C4-2B (cell line): ENCODE results near the gene MCOLN1.

ENCODE experiments used
- ZFX ChIP-seq: fragments of 450-650 bp; IDR thresholded peaks from 2 replicates; pipeline ENCODE4 v1.6.1; 2017
- TF ChIP-seq, protein P1 (sequence below): fragments of 450-650 bp; conservative IDR thresholded peaks from 2 replicates; pipeline ENCODE4 v1.5.1; 2017; ENCODE audit warnings: mild to moderate bottlenecking

DNA sequence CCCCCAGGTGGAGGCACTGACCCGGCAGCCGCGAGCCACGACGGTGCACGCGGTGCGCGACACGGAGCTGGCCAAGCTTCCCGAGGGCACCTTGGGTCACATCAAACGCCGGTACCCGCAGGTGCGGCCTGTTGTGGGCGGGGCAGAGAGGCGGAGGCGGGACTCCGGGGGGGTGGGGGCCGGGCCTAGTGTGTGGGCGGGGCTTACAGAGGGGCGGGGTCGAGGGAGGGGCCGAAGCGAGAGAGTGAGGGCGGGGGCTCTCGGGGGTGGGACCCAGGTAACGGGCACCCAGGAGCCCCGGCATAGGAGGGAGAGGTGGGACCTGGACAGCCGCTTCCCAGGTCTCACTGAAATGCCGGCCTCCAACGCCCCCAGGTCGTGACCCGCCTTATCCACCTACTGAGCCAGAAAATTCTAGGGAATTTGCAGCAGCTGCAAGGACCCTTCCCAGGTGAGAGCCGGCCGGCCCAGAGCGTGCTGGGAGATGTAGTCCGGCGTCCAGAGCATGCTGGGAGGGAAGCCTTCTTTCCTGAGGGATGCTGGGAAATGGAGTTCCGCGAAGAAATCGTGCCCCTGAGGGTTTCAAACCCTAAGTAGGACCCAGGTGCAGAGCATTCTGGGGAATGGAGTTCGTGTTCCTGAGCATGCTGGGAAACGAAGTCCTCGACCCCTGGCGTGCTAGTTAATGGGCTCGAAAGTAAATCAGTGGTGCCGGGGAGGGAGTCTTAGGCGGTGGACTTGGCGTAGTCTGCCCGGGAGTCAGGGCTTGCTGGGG lies 28.8 kb downstream of the MCOLN1 start:
- TF ChIP-seq, protein P1, sequence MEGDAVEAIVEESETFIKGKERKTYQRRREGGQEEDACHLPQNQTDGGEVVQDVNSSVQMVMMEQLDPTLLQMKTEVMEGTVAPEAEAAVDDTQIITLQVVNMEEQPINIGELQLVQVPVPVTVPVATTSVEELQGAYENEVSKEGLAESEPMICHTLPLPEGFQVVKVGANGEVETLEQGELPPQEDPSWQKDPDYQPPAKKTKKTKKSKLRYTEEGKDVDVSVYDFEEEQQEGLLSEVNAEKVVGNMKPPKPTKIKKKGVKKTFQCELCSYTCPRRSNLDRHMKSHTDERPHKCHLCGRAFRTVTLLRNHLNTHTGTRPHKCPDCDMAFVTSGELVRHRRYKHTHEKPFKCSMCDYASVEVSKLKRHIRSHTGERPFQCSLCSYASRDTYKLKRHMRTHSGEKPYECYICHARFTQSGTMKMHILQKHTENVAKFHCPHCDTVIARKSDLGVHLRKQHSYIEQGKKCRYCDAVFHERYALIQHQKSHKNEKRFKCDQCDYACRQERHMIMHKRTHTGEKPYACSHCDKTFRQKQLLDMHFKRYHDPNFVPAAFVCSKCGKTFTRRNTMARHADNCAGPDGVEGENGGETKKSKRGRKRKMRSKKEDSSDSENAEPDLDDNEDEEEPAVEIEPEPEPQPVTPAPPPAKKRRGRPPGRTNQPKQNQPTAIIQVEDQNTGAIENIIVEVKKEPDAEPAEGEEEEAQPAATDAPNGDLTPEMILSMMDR, result no peak
- no peak for TF ChIP-seq ZFX
